ENCODE data around the gene SLC9A9.

DNA sequence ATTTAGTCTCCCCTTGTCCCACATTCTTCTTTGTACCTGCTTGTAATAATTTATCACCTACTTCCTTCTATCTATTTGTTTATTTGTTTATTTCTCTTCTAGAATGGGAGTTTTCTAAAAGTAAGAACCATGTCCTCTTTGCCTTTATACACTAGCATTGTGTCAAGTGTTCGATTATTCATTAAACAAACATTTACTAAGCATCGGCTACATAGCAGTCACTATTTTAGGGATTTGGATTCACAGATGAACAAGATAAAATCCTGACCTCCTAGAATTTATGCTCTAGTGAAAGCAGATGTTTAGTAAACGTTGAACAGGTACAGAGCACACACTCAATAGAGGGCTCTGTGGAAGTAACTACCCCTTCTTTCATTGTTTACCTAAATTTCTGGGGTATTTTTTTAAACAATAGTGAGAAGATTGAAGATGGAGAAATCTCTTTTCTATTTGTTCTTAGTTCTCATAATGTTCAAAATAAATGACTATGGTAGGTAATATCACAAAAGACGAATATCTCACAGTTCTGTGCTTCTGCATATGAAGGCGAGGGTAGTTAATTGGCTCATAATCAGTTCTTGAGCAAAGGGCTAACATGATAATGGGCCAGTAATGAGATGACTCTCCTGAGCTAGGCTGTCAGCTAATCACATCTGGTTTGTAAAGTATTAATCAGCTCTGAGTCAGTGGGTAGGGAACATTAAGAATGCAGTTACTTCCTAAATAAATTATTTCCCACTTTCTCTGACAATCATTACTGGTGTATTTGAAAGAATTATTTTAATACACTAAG is 111.9 kb downstream of the SLC9A9 start:
- no peak for TF ChIP-seq POLR2A (IDR thresholded peaks at IDR 0.05)
- TF ChIP-seq, protein P1, sequence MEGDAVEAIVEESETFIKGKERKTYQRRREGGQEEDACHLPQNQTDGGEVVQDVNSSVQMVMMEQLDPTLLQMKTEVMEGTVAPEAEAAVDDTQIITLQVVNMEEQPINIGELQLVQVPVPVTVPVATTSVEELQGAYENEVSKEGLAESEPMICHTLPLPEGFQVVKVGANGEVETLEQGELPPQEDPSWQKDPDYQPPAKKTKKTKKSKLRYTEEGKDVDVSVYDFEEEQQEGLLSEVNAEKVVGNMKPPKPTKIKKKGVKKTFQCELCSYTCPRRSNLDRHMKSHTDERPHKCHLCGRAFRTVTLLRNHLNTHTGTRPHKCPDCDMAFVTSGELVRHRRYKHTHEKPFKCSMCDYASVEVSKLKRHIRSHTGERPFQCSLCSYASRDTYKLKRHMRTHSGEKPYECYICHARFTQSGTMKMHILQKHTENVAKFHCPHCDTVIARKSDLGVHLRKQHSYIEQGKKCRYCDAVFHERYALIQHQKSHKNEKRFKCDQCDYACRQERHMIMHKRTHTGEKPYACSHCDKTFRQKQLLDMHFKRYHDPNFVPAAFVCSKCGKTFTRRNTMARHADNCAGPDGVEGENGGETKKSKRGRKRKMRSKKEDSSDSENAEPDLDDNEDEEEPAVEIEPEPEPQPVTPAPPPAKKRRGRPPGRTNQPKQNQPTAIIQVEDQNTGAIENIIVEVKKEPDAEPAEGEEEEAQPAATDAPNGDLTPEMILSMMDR (IDR thresholded peaks at IDR 0.05): no peak

Data from uterus (tissue), 2 donors.